Stomach smooth muscle (tissue), 2 donors: ENCODE measurements around the gene GAS2L1.

Source experiments
- H3K27ac ChIP-seq: one replicate; pipeline ENCODE4 v1.7.0; 2013; ENCODE audit warnings: mild to moderate bottlenecking, low read length, inconsistent platforms
- H3K27me3 ChIP-seq, 2 donors: one replicate each; pipeline ENCODE4 v1.7.0; 2013; ENCODE audit warnings: low read length in 2 of 2; ENCODE audit not compliant: insufficient read depth in 2 of 2, control insufficient read depth in 1 of 2
- H3K36me3 ChIP-seq, 2 donors: one replicate each; pipeline ENCODE4 v1.7.0; 2013; ENCODE audit warnings: low read length in 2 of 2; ENCODE audit not compliant: control insufficient read depth in 2 of 2, insufficient read depth in 2 of 2
- H3K4me1 ChIP-seq: one replicate; pipeline ENCODE4 v1.7.0; 2013; ENCODE audit warnings: low read length; ENCODE audit not compliant: control insufficient read depth, insufficient read depth
- H3K4me3 ChIP-seq, 2 donors: one replicate each; pipeline ENCODE4 v1.7.0; 2013; ENCODE audit warnings: low read length in 2 of 2
- H3K9ac ChIP-seq, 2 donors: one replicate each; pipeline ENCODE4 v1.7.0; 2013; ENCODE audit warnings: low read length in 2 of 2, mild to moderate bottlenecking in 1 of 2
- H3K9me3 ChIP-seq, 2 donors: one replicate each; pipeline ENCODE4 v1.7.0; 2013; ENCODE audit warnings: low read length in 2 of 2; ENCODE audit not compliant: control insufficient read depth in 2 of 2
- donor health status: healthy.
- donor health status: Pancreatic carcinoma.

Gene GAS2L1

GRCh38 chr22:29306175-29306834, at the start of gene GAS2L1:
Gene GAS2L1, plus strand, starts transcription at chr22:29306650. Its CDS starts 1,456 bp downstream, at chr22:29308106.
- Histone ChIP-seq H3K27ac (peak within 1 kb of the TSS; percentile 62), H3K4me3 (peak within 1 kb of the TSS; percentile 87 to 93), H3K9me3 (no peaks in the 10 kb centered on the region), H3K9ac (peak within 1 kb of the TSS; percentile 73 to 78), H3K4me1 (peaks cover 63% of the 10 kb centered on the region), H3K36me3 (peaks cover 0 to 2% of the 10 kb centered on the region in 2 donors), H3K27me3 (no peaks in the 10 kb centered on the region)

- H3K27me3 ChIP-seq: no peaks in the 10 kb centered on the region
- no peak overlapping the region for H3K27ac ChIP-seq
- no peaks in the 10 kb centered on the region for H3K9me3 ChIP-seq
- H3K4me3 ChIP-seq: no peak overlapping the region
- H3K4me1 ChIP-seq: no peaks in the 10 kb centered on the region
- H3K9ac ChIP-seq: no peak overlapping the region
- peaks cover 0 to 4% of the 10 kb centered on the region in 2 donors for H3K36me3 ChIP-seq
These were observed 48.7 kb upstream of the GAS2L1 start for GRCh38 chr22:29257751-29258181.

DNA sequence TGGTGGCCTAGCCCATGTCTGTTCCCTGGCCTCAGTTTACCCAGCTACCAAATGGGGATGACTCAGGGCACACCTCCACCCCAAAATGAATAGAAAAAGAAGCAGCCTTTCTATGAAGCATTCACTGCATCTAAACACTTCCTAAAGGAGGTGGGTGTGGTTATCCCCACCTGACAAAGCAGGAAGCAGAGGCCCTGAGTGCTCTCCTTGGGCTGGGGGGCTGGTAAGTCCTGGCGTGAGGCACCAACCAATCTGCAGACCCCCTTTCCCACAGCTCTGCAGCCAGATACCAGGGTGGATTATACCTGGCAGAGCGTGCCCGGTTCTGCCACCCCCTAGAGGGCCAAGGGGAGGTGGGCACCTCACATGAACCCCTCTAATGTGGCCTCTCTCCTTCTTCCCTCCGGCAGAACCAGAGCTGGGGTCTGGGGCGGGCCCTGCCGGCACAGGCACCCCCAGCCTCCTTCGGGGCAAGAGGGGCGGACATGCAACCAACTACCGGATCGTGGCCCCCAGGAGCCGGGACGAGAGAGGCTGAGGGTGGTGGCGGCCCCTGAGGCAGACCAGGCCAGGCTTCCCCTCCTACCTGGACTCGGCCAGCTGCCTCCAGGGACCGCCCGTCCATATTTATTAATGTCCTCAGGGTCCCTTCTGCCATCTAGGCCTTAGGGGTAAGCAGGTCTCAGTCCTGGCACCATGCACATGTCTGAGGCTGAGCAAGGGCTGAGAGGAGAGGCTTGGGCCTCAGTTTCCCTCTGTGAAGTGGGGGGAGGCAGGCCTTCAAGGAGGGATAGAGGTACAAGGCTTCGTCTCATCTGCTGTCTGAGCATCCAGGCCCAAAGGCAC, 47.8 kb upstream of the GAS2L1 start:
- H3K9ac ChIP-seq: no peak overlapping the region
- no peak overlapping the region for H3K4me3 ChIP-seq
- no peaks in the 10 kb centered on the region for H3K27me3 ChIP-seq
- H3K4me1 ChIP-seq: no peaks in the 10 kb centered on the region
- no peak overlapping the region for H3K27ac ChIP-seq
- H3K9me3 ChIP-seq: no peaks in the 10 kb centered on the region
- peaks cover 0 to 4% of the 10 kb centered on the region in 2 donors for H3K36me3 ChIP-seq

GRCh38 chr22:29259253-29259899, 47.1 kb upstream of the GAS2L1 start:
- Histone ChIP-seq H3K27me3 (no peaks in the 10 kb centered on the region), H3K9ac (no peak overlapping the region), H3K4me3 (no peak overlapping the region), H3K36me3 (peaks cover 6 to 7% of the 10 kb centered on the region in 2 donors), H3K4me1 (no peaks in the 10 kb centered on the region), H3K27ac (no peak overlapping the region), H3K9me3 (no peaks in the 10 kb centered on the region)

DNA sequence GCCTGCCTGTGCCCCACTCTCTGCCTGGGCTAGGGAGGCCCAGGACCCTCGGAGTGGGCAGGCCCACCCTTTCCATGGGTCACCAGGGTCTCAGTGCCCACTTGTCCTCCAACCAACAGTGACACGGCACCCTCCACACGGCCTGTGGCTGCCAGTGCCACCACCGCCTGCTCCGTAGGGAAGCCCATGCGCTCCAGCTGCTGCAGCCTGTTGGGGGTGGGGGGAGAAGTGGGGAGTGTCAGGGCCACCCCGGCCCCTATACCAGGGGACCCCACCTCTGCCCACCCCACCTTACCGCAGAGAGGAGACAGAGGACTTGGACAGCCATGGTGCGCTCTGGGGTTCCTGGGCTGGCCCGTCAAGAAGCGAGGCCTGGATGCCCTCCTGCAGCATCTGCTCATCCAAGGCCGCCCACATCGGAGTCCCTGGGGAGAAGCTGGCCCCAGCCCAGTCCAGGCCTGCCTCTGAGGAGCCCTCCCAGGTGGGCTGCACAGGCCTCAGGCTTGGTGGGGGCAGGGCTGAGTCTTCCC, 46.4 kb upstream of the GAS2L1 start:
- H3K36me3 ChIP-seq: peaks cover 8 to 9% of the 10 kb centered on the region in 2 donors
- H3K9ac ChIP-seq: no peak overlapping the region
- no peaks in the 10 kb centered on the region for H3K9me3 ChIP-seq
- H3K27ac ChIP-seq: no peak overlapping the region
- no peak overlapping the region for H3K4me3 ChIP-seq
- no peaks in the 10 kb centered on the region for H3K27me3 ChIP-seq
- no peaks in the 10 kb centered on the region for H3K4me1 ChIP-seq

GRCh38 chr22:29260601-29261315, 45.7 kb upstream of the GAS2L1 start:
- Histone ChIP-seq H3K27ac (no peak overlapping the region), H3K27me3 (no peaks in the 10 kb centered on the region), H3K36me3 (peaks cover 8 to 13% of the 10 kb centered on the region in 2 donors), H3K9me3 (no peaks in the 10 kb centered on the region), H3K4me3 (no peak overlapping the region), H3K9ac (no peak overlapping the region), H3K4me1 (no peaks in the 10 kb centered on the region)

GRCh38 chr22:29263791-29264276, 42.6 kb upstream of the GAS2L1 start:
- Histone ChIP-seq H3K4me1 (peaks cover 16% of the 10 kb centered on the region), H3K9ac (no peak overlapping the region), H3K9me3 (no peaks in the 10 kb centered on the region), H3K4me3 (no peak overlapping the region), H3K36me3 (peaks cover 8 to 13% of the 10 kb centered on the region in 2 donors), H3K27ac (no peak overlapping the region), H3K27me3 (no peaks in the 10 kb centered on the region)

- no peak overlapping the region for H3K4me3 ChIP-seq
- peaks cover 8 to 10% of the 10 kb centered on the region in 2 donors for H3K36me3 ChIP-seq
- H3K27ac ChIP-seq: no peak overlapping the region
- H3K9ac ChIP-seq: no peak overlapping the region
- H3K9me3 ChIP-seq: no peaks in the 10 kb centered on the region
- H3K27me3 ChIP-seq: no peaks in the 10 kb centered on the region
- peaks cover 27% of the 10 kb centered on the region for H3K4me1 ChIP-seq
These were observed 41.1 kb upstream of the GAS2L1 start for GRCh38 chr22:29265305-29265704.

GRCh38 chr22:29265929-29266328, 40.5 kb upstream of the GAS2L1 start:
- Histone ChIP-seq H3K27ac (no peak overlapping the region), H3K9ac (no peak overlapping the region), H3K36me3 (peaks cover 8 to 9% of the 10 kb centered on the region in 2 donors), H3K27me3 (no peaks in the 10 kb centered on the region), H3K4me3 (no peak overlapping the region), H3K4me1 (peaks cover 27% of the 10 kb centered on the region), H3K9me3 (no peaks in the 10 kb centered on the region)
